ENCODE results near the gene RNF208. TPM values are rescaled to one million over a fixed set of nuclear protein-coding genes. Genes with fewer than 3 reads are reported as not detected.

The RNF208 gene
- polyA plus RNA-seq, 1 donor from 2014 or later: 1.5 TPM

DNA sequence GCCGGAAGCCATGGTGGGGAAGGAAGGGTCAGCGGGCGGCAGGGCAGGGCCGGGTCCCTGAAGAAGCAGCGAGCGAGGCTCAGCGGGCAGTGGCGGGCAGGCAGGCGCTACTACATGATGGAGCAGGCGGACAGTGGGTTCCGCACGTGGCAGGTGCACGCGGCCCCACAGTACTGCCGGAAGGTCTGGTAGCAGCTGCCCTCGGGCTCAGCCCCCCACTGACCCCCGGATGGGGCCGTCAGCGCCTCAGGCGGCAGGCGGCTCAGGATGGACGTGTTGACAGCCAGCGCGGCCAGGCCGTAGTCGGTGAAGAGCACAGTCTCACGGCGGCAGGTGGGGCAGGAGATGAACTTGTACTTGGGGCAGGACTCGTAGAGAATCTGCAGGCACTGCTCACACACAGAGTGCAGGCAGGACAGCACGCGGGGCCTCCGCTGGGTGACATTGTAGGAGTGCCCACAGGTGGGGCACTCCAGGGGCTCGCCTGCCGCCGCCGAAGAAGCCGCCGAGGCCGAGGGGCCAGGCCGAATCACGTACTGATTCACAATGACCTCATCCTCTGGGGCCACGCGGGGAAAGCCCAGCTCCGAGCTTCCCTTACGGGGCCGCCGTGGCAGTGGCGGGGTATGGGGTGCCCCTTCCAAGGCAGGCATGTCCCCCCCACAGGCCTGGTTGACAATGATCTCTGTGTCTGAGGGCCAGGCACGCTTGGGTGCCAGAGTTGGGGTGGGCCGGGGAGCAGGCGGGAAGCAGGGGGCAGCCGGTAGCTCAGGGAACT lies 1.5 kb downstream of the RNF208 start:
- Histone ChIP-seq H3F3A (ENCODE audit: insufficient read depth, low read length, poor library complexity, severe bottlenecking) (no peaks in the 10 kb centered on the region), H3K9me2 (ENCODE audit: insufficient read depth, low read length) (no peaks in the 10 kb centered on the region), H3K36me3 (ENCODE audit: insufficient read depth, low read length) (no peaks in the 10 kb centered on the region), H3K4me3 (ENCODE audit: low read length) (peak overlapping the region; percentile 77), H3K27me3 (ENCODE audit: insufficient read depth, low read depth, low read length) (no peaks in the 10 kb centered on the region), H3K9me3 (ENCODE audit: low read length) (no peaks in the 10 kb centered on the region), H3K9ac (ENCODE audit: low read length) (no peak overlapping the region), H4K20me1 (ENCODE audit: insufficient read depth) (no peaks in the 10 kb centered on the region), H3K79me2 (replicated peaks; ENCODE audit: insufficient read depth, low read length) (no peaks in the 10 kb centered on the region), H3K4me2 (ENCODE audit: low read length) (no peak overlapping the region), H2AFZ (ENCODE audit: low read depth, low read length) (no peak overlapping the region), H3K27ac (ENCODE audit: low read length) (no peak overlapping the region)
- TF ChIP-seq RAD21 (conservative IDR thresholded peaks at IDR 0.05) (no peak), EZH2 (IDR thresholded peaks at IDR 0.05; ENCODE audit: borderline replicate concordance, insufficient read depth, low read length, poor library complexity, severe bottlenecking) (no peak), MXI1 (conservative IDR thresholded peaks at IDR 0.05; ENCODE audit: poor library complexity, severe bottlenecking) (no peak), EP300 (conservative IDR thresholded peaks at IDR 0.05; ENCODE audit: poor library complexity, severe bottlenecking) (no peak), POLR2AphosphoS5 (IDR thresholded peaks at IDR 0.05) (no peak), SMC3 (conservative IDR thresholded peaks at IDR 0.05; ENCODE audit: poor library complexity) (no peak), TAF1 (IDR thresholded peaks at IDR 0.05; ENCODE audit: low read depth) (no peak)
- TF ChIP-seq, protein P1, sequence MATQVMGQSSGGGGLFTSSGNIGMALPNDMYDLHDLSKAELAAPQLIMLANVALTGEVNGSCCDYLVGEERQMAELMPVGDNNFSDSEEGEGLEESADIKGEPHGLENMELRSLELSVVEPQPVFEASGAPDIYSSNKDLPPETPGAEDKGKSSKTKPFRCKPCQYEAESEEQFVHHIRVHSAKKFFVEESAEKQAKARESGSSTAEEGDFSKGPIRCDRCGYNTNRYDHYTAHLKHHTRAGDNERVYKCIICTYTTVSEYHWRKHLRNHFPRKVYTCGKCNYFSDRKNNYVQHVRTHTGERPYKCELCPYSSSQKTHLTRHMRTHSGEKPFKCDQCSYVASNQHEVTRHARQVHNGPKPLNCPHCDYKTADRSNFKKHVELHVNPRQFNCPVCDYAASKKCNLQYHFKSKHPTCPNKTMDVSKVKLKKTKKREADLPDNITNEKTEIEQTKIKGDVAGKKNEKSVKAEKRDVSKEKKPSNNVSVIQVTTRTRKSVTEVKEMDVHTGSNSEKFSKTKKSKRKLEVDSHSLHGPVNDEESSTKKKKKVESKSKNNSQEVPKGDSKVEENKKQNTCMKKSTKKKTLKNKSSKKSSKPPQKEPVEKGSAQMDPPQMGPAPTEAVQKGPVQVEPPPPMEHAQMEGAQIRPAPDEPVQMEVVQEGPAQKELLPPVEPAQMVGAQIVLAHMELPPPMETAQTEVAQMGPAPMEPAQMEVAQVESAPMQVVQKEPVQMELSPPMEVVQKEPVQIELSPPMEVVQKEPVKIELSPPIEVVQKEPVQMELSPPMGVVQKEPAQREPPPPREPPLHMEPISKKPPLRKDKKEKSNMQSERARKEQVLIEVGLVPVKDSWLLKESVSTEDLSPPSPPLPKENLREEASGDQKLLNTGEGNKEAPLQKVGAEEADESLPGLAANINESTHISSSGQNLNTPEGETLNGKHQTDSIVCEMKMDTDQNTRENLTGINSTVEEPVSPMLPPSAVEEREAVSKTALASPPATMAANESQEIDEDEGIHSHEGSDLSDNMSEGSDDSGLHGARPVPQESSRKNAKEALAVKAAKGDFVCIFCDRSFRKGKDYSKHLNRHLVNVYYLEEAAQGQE (IDR thresholded peaks at IDR 0.05; ENCODE audit: borderline replicate concordance): no peak
- TF ChIP-seq, protein P2, sequence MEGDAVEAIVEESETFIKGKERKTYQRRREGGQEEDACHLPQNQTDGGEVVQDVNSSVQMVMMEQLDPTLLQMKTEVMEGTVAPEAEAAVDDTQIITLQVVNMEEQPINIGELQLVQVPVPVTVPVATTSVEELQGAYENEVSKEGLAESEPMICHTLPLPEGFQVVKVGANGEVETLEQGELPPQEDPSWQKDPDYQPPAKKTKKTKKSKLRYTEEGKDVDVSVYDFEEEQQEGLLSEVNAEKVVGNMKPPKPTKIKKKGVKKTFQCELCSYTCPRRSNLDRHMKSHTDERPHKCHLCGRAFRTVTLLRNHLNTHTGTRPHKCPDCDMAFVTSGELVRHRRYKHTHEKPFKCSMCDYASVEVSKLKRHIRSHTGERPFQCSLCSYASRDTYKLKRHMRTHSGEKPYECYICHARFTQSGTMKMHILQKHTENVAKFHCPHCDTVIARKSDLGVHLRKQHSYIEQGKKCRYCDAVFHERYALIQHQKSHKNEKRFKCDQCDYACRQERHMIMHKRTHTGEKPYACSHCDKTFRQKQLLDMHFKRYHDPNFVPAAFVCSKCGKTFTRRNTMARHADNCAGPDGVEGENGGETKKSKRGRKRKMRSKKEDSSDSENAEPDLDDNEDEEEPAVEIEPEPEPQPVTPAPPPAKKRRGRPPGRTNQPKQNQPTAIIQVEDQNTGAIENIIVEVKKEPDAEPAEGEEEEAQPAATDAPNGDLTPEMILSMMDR (IDR thresholded peaks at IDR 0.05; ENCODE audit: poor library complexity, severe bottlenecking): no peak

DNA sequence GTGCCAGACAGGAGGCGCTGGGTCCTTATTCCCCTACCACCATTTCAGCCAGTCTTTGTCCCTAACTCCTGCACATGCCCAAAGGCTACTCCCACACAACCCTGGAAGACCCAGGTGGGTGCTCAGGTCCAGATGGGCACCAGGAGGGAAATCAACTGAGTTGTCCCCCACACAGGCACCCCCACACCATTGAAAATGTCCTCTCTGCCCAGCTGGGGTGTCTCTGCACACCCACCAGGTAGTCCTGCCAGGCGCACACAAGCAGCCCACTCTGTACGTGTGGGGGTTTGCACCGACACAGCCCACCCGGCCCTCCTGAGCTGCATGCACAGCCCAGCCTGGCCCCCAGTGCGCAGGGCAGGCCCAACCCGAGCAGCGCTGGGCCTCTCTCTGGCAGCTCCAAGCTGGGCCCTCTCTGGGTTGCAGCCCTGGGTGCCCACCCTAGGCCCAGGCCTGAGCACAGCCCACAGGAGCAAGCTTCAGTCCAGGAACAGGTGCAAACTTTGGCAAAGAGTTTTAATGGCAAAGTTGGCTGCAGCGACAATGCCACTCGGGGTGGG lies 2.2 kb downstream of the RNF208 start:
- Histone ChIP-seq H3K4me3 (ENCODE audit: low read length) (no peak overlapping the region), H3K9me2 (ENCODE audit: insufficient read depth, low read length) (no peaks in the 10 kb centered on the region), H2AFZ (ENCODE audit: low read depth, low read length) (no peak overlapping the region), H3K27ac (ENCODE audit: low read length) (no peak overlapping the region), H3F3A (ENCODE audit: insufficient read depth, low read length, poor library complexity, severe bottlenecking) (no peaks in the 10 kb centered on the region), H3K36me3 (ENCODE audit: insufficient read depth, low read length) (no peaks in the 10 kb centered on the region), H4K20me1 (ENCODE audit: insufficient read depth) (no peaks in the 10 kb centered on the region), H3K79me2 (replicated peaks; ENCODE audit: insufficient read depth, low read length) (no peaks in the 10 kb centered on the region), H3K4me2 (ENCODE audit: low read length) (no peak overlapping the region), H3K27me3 (ENCODE audit: insufficient read depth, low read depth, low read length) (no peaks in the 10 kb centered on the region), H3K9me3 (ENCODE audit: low read length) (no peaks in the 10 kb centered on the region), H3K9ac (ENCODE audit: low read length) (no peak overlapping the region)
- no peak for TF ChIP-seq SMC3 (conservative IDR thresholded peaks at IDR 0.05; ENCODE audit: poor library complexity)
- TF ChIP-seq, protein P1 (IDR thresholded peaks at IDR 0.05; ENCODE audit: borderline replicate concordance): no peak
- no peak for TF ChIP-seq RAD21 (conservative IDR thresholded peaks at IDR 0.05)
- no peak for TF ChIP-seq TAF1 (IDR thresholded peaks at IDR 0.05; ENCODE audit: low read depth)
- no peak for TF ChIP-seq POLR2AphosphoS5 (IDR thresholded peaks at IDR 0.05)
- TF ChIP-seq MXI1 (conservative IDR thresholded peaks at IDR 0.05; ENCODE audit: poor library complexity, severe bottlenecking): no peak
- no peak for TF ChIP-seq EZH2 (IDR thresholded peaks at IDR 0.05; ENCODE audit: borderline replicate concordance, insufficient read depth, low read length, poor library complexity, severe bottlenecking)
- TF ChIP-seq, protein P2 (IDR thresholded peaks at IDR 0.05; ENCODE audit: poor library complexity, severe bottlenecking): no peak
- no peak for TF ChIP-seq EP300 (conservative IDR thresholded peaks at IDR 0.05; ENCODE audit: poor library complexity, severe bottlenecking)
